Smooth muscle cell (in vitro differentiated cells): ENCODE measurements around the gene GGT5. TPM values are rescaled to one million over a fixed set of nuclear protein-coding genes. Genes with fewer than 3 reads are reported as not detected.
"Not testable (repeated sequence)": the region's sequence is repeated elsewhere in the genome, so short reads cannot be mapped to it uniquely, and the experiment has no call there.

Source experiments
- DNase-seq: peaks from one replicate; lab custom pipeline; 2025; ENCODE audit not compliant: unreplicated experiment; lab: John Stamatoyannopoulos, UW
- H2AFZ ChIP-seq: fragments of 200-600 bp; sonication (generic); 2 replicates; pipeline ENCODE4 v1.6.0; 2016; ENCODE audit warnings: antibody characterized with exemption, low read depth, mild to moderate bottlenecking
- H3F3A ChIP-seq: fragments of 200-600 bp; sonication (generic); 2 replicates; pipeline ENCODE4 v1.6.0; 2017; ENCODE audit warnings: antibody characterized with exemption, low read depth
- H3K27ac ChIP-seq: fragments of 200-600 bp; sonication (generic); 2 replicates; pipeline ENCODE4 v1.5.1; 2016; ENCODE audit warnings: low read depth, mild to moderate bottlenecking
- H3K27me3 ChIP-seq: fragments of 200-600 bp; sonication (generic); 2 replicates; pipeline ENCODE4 v1.6.1; 2016; ENCODE audit warnings: low read depth, mild to moderate bottlenecking
- H3K36me3 ChIP-seq: fragments of 200-600 bp; sonication (generic); 2 replicates; pipeline ENCODE4 v1.5.1; 2016; ENCODE audit warnings: low read depth
- H3K4me1 ChIP-seq: fragments of 200-600 bp; sonication (generic); 2 replicates; pipeline ENCODE4 v1.5.1; 2016; ENCODE audit warnings: low read depth
- H3K4me2 ChIP-seq: fragments of 200-600 bp; sonication (generic); 2 replicates; pipeline ENCODE4 v1.6.0; 2016; ENCODE audit warnings: mild to moderate bottlenecking
- H3K4me3 ChIP-seq: fragments of 200-600 bp; sonication (generic); 2 replicates; pipeline ENCODE4 v1.5.1; 2016; ENCODE audit warnings: mild to moderate bottlenecking
- H3K79me2 ChIP-seq: fragments of 200-600 bp; sonication (generic); 2 replicates; pipeline ENCODE4 v1.6.0; 2016; ENCODE audit warnings: low read depth, mild to moderate bottlenecking
- H3K9ac ChIP-seq: fragments of 200-600 bp; sonication (generic); 2 replicates; pipeline ENCODE4 v1.6.0; 2016; ENCODE audit warnings: low read depth
- H3K9me3 ChIP-seq: fragments of 200-600 bp; sonication (generic); replicated peaks from 2 replicates; pipeline ENCODE4 v1.5.1; 2016; ENCODE audit warnings: low read depth
- H4K20me1 ChIP-seq: fragments of 200-600 bp; sonication (generic); 2 replicates; pipeline ENCODE4 v1.6.0; 2016; ENCODE audit warnings: low read depth
- CTCF ChIP-seq: fragments of 200-600 bp; sonication (generic); IDR thresholded peaks from 2 replicates; pipeline ENCODE4 v1.5.1; 2017; ENCODE audit warnings: borderline replicate concordance, mild to moderate bottlenecking, antibody characterized with exemption; ENCODE audit not compliant: insufficient read depth, poor library complexity, severe bottlenecking
- WGBS: methylation state at CpG from one replicate; pipeline ENCODE4 v1.1.7; 2016; ENCODE audit warnings: low lambda C conversion rate; 5-methylcytosine and 5-hydroxymethylcytosine counted together
- polyA plus RNA-seq: library from polyadenylated mRNA; unstranded; fragments of >200 nt; fragmentation: Nextera tagmentation; extraction: Ambion mirVana; gene quantifications from 2 replicates; pipeline ENCODE4 v1.2.1, GENCODE V29; 2016
- total RNA-seq: library from RNA; depleted of rRNA; stranded (reverse); fragments of >200 nt; gene quantifications from 2 replicates; pipeline ENCODE4 v1.2.3, GENCODE V29; 2014

Gene GGT5
- total and polyA plus RNA-seq, 2 experiments from 2014 or later = 3.7 to 12.8 TPM

GRCh38 chr22:24240985-24241692 is 3.7 kb downstream of the GGT5 start:
- not testable (repeated sequence) for H3K27ac ChIP-seq, DNase-seq, H3K9me3 ChIP-seq, H3K4me3 ChIP-seq, H3K36me3 ChIP-seq, H4K20me1 ChIP-seq, H2AFZ ChIP-seq, H3K4me2 ChIP-seq, H3F3A ChIP-seq, H3K9ac ChIP-seq, H3K27me3 ChIP-seq, H3K79me2 ChIP-seq
- peaks cover 17% of the 10 kb centered on the region for H3K4me1 ChIP-seq
- 96% methylated on average over 9 of the region's 9 CpGs for WGBS

DNA sequence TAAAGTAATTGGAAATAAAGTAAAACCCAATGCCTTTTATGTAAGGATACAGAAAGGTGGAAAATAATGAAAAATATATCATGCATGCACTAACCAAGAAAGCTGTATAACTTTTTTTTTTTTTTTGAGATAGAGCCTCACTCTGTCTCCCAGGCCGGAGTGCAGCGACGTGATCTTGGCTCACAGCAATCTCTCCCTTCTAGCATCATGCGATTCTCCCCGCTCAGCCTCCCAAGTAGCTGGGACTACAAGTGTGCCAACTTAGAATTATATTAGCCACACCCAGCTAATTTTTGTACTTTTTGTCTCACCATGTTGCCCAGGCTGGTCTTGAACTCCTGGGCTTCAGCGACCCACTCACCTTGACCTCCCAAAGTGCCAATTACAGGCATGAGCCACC is 4.5 kb downstream of the GGT5 start:
- Histone ChIP-seq H3K27me3 (no peaks in the 10 kb centered on the region), H3K79me2 (no peaks in the 10 kb centered on the region), H3K27ac (no peak overlapping the region), H2AFZ (no peak overlapping the region), H3F3A (no peaks in the 10 kb centered on the region), H3K4me3 (no peak overlapping the region), H3K36me3 (no peaks in the 10 kb centered on the region), H3K4me2 (no peak overlapping the region), H3K4me1 (peaks cover 14% of the 10 kb centered on the region), H3K9me3 (no peaks in the 10 kb centered on the region), H4K20me1 (no peaks in the 10 kb centered on the region), H3K9ac (no peak overlapping the region)
- TF ChIP-seq CTCF = no peak
- 96% methylated on average over 6 of the region's 6 CpGs for WGBS
- no peak for DNase-seq

DNA sequence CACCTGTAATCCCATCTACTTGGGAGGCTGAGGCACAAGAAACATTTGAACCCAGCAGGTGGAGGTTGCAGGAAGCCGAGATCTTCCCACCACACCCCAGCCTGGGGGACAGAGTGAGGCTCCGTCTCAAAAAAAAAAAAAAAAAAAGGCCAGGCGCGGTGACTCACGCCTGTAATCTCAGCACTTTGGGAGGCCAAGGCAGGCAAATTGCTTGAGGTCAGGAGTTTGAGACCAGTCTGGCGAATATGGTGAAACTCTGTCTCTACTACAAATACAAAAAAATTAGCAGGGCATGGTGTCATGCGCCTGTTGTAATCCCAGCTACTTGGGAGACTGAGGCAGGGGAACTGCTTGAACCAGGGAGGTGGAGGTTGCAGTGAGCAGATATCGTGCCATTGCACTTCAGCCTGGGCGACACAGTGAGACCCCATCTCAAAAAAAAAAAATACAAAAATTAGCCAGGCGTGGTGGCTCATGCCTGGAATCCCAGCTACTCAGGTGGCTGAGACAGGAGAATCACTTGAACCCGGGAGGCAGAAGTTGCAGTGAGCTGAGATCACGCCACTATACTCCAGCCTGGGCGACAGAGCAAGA is 6.7 kb downstream of the GGT5 start:
- H3K79me2 ChIP-seq, H3K27ac ChIP-seq, H3K36me3 ChIP-seq, H3K4me2 ChIP-seq, H2AFZ ChIP-seq, H3F3A ChIP-seq, DNase-seq, H3K9me3 ChIP-seq, H3K4me1 ChIP-seq, H4K20me1 ChIP-seq, H3K27me3 ChIP-seq, H3K4me3 ChIP-seq, H3K9ac ChIP-seq: not testable (repeated sequence)
- WGBS = 79% methylated on average over 13 of the region's 13 CpGs

DNA sequence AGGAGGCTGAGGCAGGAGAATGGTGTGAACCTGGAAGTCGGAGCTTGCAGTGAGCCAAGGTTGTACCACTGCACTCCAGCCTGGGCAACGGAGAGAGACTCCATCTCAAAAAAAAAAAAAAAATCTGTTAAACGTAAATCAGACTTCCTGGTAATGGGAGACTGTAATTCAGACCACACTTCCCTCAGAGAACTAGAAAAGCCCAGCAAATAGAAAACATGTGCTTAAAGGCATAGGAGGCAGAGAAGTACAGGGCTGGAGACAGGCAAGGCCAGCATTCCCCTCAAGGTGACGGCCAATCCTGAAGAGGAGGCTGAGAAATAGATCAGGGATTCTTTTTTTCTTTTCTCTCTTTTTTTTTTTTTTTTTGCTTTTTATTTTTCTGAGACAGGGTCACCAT is 8.2 kb downstream of the GGT5 start:
- TF ChIP-seq CTCF = no peak
- H3K27ac ChIP-seq = no peak overlapping the region
- 65% methylated on average over 4 of the region's 4 CpGs for WGBS
- no peaks in the 10 kb centered on the region for H3K27me3 ChIP-seq
- no peak for DNase-seq
- H4K20me1 ChIP-seq = no peaks in the 10 kb centered on the region
- H3F3A ChIP-seq = no peaks in the 10 kb centered on the region
- no peak overlapping the region for H2AFZ ChIP-seq
- no peak overlapping the region for H3K9ac ChIP-seq
- H3K79me2 ChIP-seq = no peaks in the 10 kb centered on the region
- H3K4me3 ChIP-seq = no peak overlapping the region
- no peaks in the 10 kb centered on the region for H3K36me3 ChIP-seq
- H3K4me1 ChIP-seq = no peaks in the 10 kb centered on the region
- no peaks in the 10 kb centered on the region for H3K9me3 ChIP-seq
- no peak overlapping the region for H3K4me2 ChIP-seq
